ENCODE data around the gene ARHGEF10L.

ARHGEF10L gene

GRCh38 chr1:17630986-17631385, 91.5 kb downstream of the ARHGEF10L start:
- Histone ChIP-seq H3K4me1 (ENCODE audit: control insufficient read depth, insufficient read depth, low read length) (no peaks in the 10 kb centered on the region), H3K27ac (ENCODE audit: extremely low read depth, low read depth, low read length) (no peak overlapping the region), H3K36me3 (ENCODE audit: control insufficient read depth in 2 of 2, insufficient read depth in 1 of 2, low read length in 2 of 2) (peaks cover 0 to 45% of the 10 kb centered on the region in 2 experiments; a peak in 1 of 3 replicates), H3K4me3 (ENCODE audit: low read depth, low read length) (no peak overlapping the region), H3K9me3 (ENCODE audit: control insufficient read depth, insufficient read depth, low read depth, low read length) (no peaks in the 10 kb centered on the region)
- TF ChIP-seq ZNF561 (tag by site-specific recombination; IDR thresholded peaks at IDR 0.05; ENCODE audit: borderline replicate concordance): no peak
- no peak for TF ChIP-seq ZNF580 (tag by site-specific recombination; IDR thresholded peaks at IDR 0.05)
- TF ChIP-seq ZNF544 (tag by site-specific recombination; IDR thresholded peaks at IDR 0.05): no peak
- TF ChIP-seq ZNF274 (IDR thresholded peaks at IDR 0.05; ENCODE audit: low read length): no peak
- TF ChIP-seq ZNF274 (tag by site-specific recombination; IDR thresholded peaks at IDR 0.05; ENCODE audit: borderline replicate concordance): no peak
- CTCF ChIA-PET: no interaction called here
- POLR2A ChIA-PET: no interaction called here

GRCh38 chr1:17631410-17631809, 91.9 kb downstream of the ARHGEF10L start:
- ChIA-PET CTCF (no interaction called here), POLR2A (no interaction called here)
- H3K36me3 ChIP-seq (ENCODE audit: control insufficient read depth in 2 of 2, insufficient read depth in 1 of 2, low read length in 2 of 2): peaks cover 0 to 43% of the 10 kb centered on the region in 2 experiments; a peak in 1 of 3 replicates
- no peak for TF ChIP-seq ZNF610 (tag by site-specific recombination; IDR thresholded peaks at IDR 0.05; ENCODE audit: borderline replicate concordance)
- no peak for TF ChIP-seq ZNF362 (tag by site-specific recombination; IDR thresholded peaks at IDR 0.05)
- TF ChIP-seq SCRT2 (tag by site-specific recombination; IDR thresholded peaks at IDR 0.05): peak; percentile 60
- TF ChIP-seq PRDM10 (tag by site-specific recombination; IDR thresholded peaks at IDR 0.05): no peak
- TF ChIP-seq OSR2 (tag by site-specific recombination; IDR thresholded peaks at IDR 0.05): no peak
- TF ChIP-seq MYNN (tag by site-specific recombination; IDR thresholded peaks at IDR 0.05; ENCODE audit: borderline replicate concordance): no peak
- no peak for TF ChIP-seq ZNF792 (tag by site-specific recombination; IDR thresholded peaks at IDR 0.05)
- no peak for TF ChIP-seq ZBTB26 (tag by site-specific recombination; optimal IDR thresholded peaks at IDR 0.05)
- 0 out of 2 replicates have a peak, but pooled peaks have one; percentile 18 for TF ChIP-seq ZNF600 (tag by site-specific recombination; IDR thresholded peaks at IDR 0.05)
- TF ChIP-seq ZBTB48 (tag by site-specific recombination; IDR thresholded peaks at IDR 0.05): no peak
- no peak for TF ChIP-seq KLF10 (tag by site-specific recombination; IDR thresholded peaks at IDR 0.05)
- no peaks in the 10 kb centered on the region for H3K9me3 ChIP-seq (ENCODE audit: control insufficient read depth, insufficient read depth, low read depth, low read length)
- no peak overlapping the region for H3K27ac ChIP-seq (ENCODE audit: extremely low read depth, low read depth, low read length)
- H3K4me3 ChIP-seq (ENCODE audit: low read depth, low read length): no peak overlapping the region
- H3K4me1 ChIP-seq (ENCODE audit: control insufficient read depth, insufficient read depth, low read length): no peaks in the 10 kb centered on the region

- CTCF ChIA-PET: interaction anchor here (1.0 kb wide), 1 partner anchor 137 kb away, joined by 3 read pairs; no protein-coding TSS in a partner anchor
- no peaks in the 10 kb centered on the region for H3K9me3 ChIP-seq (ENCODE audit: control insufficient read depth, insufficient read depth, low read depth, low read length)
- no peak overlapping the region for H3K27ac ChIP-seq (ENCODE audit: extremely low read depth, low read depth, low read length)
- no peak overlapping the region for H3K4me3 ChIP-seq (ENCODE audit: low read depth, low read length)
- no peak for TF ChIP-seq ZNF555 (tag by site-specific recombination; conservative IDR thresholded peaks at IDR 0.05)
- peaks cover 0 to 45% of the 10 kb centered on the region in 2 experiments; a peak in 1 of 3 replicates for H3K36me3 ChIP-seq (ENCODE audit: control insufficient read depth in 2 of 2, insufficient read depth in 1 of 2, low read length in 2 of 2)
- H3K4me1 ChIP-seq (ENCODE audit: control insufficient read depth, insufficient read depth, low read length): no peaks in the 10 kb centered on the region
- POLR2A ChIA-PET: no interaction called here
Measured at GRCh38 chr1:17632106-17632505, 92.6 kb downstream of the ARHGEF10L start.
